GM12878 (cell line): ENCODE data around the gene SLX9. TPM values are rescaled to one million over a fixed set of nuclear protein-coding genes. Genes with fewer than 3 reads are reported as not detected.

ENCODE experiments used
- BCL3 ChIP-seq: IDR thresholded peaks from 2 replicates; pipeline ENCODE4 v1.6.1; 2011; ENCODE audit warnings: borderline replicate concordance, low read depth, mild to moderate bottlenecking, moderate library complexity, low read length; ENCODE audit not compliant: insufficient read depth, poor library complexity, severe bottlenecking
- CHD2 ChIP-seq: IDR thresholded peaks from 2 replicates; pipeline ENCODE4 v1.6.1; 2011; ENCODE audit warnings: low read depth, low read length, improper control_type of control experiment, borderline replicate concordance
- IRF4 ChIP-seq: IDR thresholded peaks from 2 replicates; pipeline ENCODE4 v1.6.1; 2011; ENCODE audit warnings: low read depth, low read length
- KAT2A ChIP-seq: conservative IDR thresholded peaks from 2 replicates; pipeline ENCODE4 v1.6.1; 2011; ENCODE audit warnings: low read depth, low read length; ENCODE audit not compliant: control insufficient read depth
- PBX3 ChIP-seq: IDR thresholded peaks from 2 replicates; pipeline ENCODE4 v1.6.1; 2011; ENCODE audit warnings: mild to moderate bottlenecking, low read depth, low read length, moderate library complexity; ENCODE audit not compliant: insufficient replicate concordance
- SRF ChIP-seq, 2 experiments: IDR thresholded peaks; 2 replicates each; pipeline ENCODE4 v1.6.1; 2011; ENCODE audit warnings: low read depth in 2 of 2, low read length in 2 of 2, mild to moderate bottlenecking in 1 of 2, moderate library complexity in 1 of 2
- ZNF274 ChIP-seq: IDR thresholded peaks from one replicate; pipeline ENCODE4 v1.8.0; 2011; ENCODE audit not compliant: insufficient read length, insufficient read depth
- polyA plus RNA-seq, 11 experiments: library from polyadenylated mRNA; depleted of rRNA in 4 of 11; unstranded in 6 of 11; stranded (reverse) in 5 of 11; fragments of >200 nt; fragmentation: Nextera tagmentation in 4 of 11; fragmentation: Illumina TruSeq in 1 of 11; extraction: Ambion mirVana in 4 of 11; extraction: Trizol in 1 of 11; gene quantifications; 1 replicate in 1 of 11; 2 replicates in 10 of 11; pipeline versions ENCODE4 v1.2.1 to v1.2.3, GENCODE V29; 2011 to 2016; ENCODE audit warnings: inconsistent platforms in 2 of 11, missing spikeins in 2 of 11, low read depth in 1 of 11
- total RNA-seq, 4 experiments: library from RNA; depleted of rRNA in 3 of 4; stranded (reverse); fragments of >200 nt in 3 of 4; fragmentation: Illumina TruSeq in 1 of 4; extraction: Trizol in 1 of 4; gene quantifications; 2 replicates each; pipeline versions ENCODE4 v1.2.1 to v1.2.3, GENCODE V29; 2013 to 2021

SLX9 gene
- total and polyA plus RNA-seq, 10 of the 15 experiments (the other 5 are each of a cell fraction or from before 2014, with no cell fraction given), result 0.69 to 81.3 (median 33.9) TPM

GRCh38 chr21:44931137-44931500 is 8.7 kb upstream of the SLX9 start (continued):
- TF ChIP-seq CHD2, result 0 out of 2 replicates have a peak, but pooled peaks have one; percentile 55
- no peak for TF ChIP-seq PBX3
- no peak for TF ChIP-seq ZNF274
- TF ChIP-seq IRF4, result no peak
- TF ChIP-seq SRF (IDR thresholded peaks at IDR 0.05; ENCODE audit: low read depth in 2 of 2, low read length in 2 of 2), result 0 out of 4 replicates have a peak, but pooled peaks of 1 of the 2 experiments have one; percentile 13
- peak; percentile 45 for TF ChIP-seq BCL3
- TF ChIP-seq KAT2A, result no peak
- TF ChIP-seq, all 136 proteins: peak for 18
